SK-N-SH (cell line): ENCODE results near the gene UCN2.

Experiments used
- EP300 ChIP-seq, 2 experiments: IDR thresholded peaks; 2 replicates each; pipeline versions ENCODE4 v1.4.0 to v1.6.1; 2012; ENCODE audit warnings: borderline replicate concordance in 1 of 2, low read depth in 1 of 2, low read length in 1 of 2
- FOXJ3 ChIP-seq: sonication (generic); formaldehyde crosslinking; IDR thresholded peaks from 2 replicates; pipeline ENCODE4 v1.5.1; 2020; ENCODE audit warnings: mild to moderate bottlenecking, missing genetic modification reagents
- GATA2 ChIP-seq: sonication (generic); formaldehyde crosslinking; IDR thresholded peaks from 2 replicates; pipeline ENCODE4 v1.5.0; 2020; ENCODE audit warnings: mild to moderate bottlenecking, missing genetic modification reagents
- JUND ChIP-seq: IDR thresholded peaks from 2 replicates; pipeline ENCODE4 v1.4.0; 2012
- MXI1 ChIP-seq: IDR thresholded peaks from 2 replicates; pipeline ENCODE4 v1.6.1; 2012; ENCODE audit warnings: mild to moderate bottlenecking, low read depth, low read length, improper control_type of control experiment
- NRF1 ChIP-seq: IDR thresholded peaks from 2 replicates; pipeline ENCODE4 v1.6.1; 2012; ENCODE audit warnings: low read depth, mild to moderate bottlenecking, low read length
- POLR2AphosphoS5 ChIP-seq: IDR thresholded peaks from 2 replicates; pipeline ENCODE4 v1.6.1; 2012; ENCODE audit warnings: low read depth, low read length
- RAD21 ChIP-seq: IDR thresholded peaks from 2 replicates; pipeline ENCODE4 v1.6.1; 2012; ENCODE audit warnings: mild to moderate bottlenecking, low read length
- TAF1 ChIP-seq: IDR thresholded peaks from 2 replicates; pipeline ENCODE4 v1.6.1; 2012; ENCODE audit warnings: low read depth, mild to moderate bottlenecking, low read length, moderate library complexity, borderline replicate concordance
- TEAD4 ChIP-seq: IDR thresholded peaks from 2 replicates; pipeline ENCODE4 v1.4.0; 2012; ENCODE audit warnings: mild to moderate bottlenecking, borderline replicate concordance; ENCODE audit not compliant: insufficient read depth
- TF ChIP-seq, protein P1 (sequence below): IDR thresholded peaks from 2 replicates; pipeline ENCODE4; 2012
- TF ChIP-seq, protein P2 (sequence below): fragments of 200-600 bp; sonication (generic); IDR thresholded peaks from 2 replicates; pipeline ENCODE4 v1.6.1; 2017; ENCODE audit warnings: antibody characterized with exemption, mild to moderate bottlenecking, moderate library complexity

DNA sequence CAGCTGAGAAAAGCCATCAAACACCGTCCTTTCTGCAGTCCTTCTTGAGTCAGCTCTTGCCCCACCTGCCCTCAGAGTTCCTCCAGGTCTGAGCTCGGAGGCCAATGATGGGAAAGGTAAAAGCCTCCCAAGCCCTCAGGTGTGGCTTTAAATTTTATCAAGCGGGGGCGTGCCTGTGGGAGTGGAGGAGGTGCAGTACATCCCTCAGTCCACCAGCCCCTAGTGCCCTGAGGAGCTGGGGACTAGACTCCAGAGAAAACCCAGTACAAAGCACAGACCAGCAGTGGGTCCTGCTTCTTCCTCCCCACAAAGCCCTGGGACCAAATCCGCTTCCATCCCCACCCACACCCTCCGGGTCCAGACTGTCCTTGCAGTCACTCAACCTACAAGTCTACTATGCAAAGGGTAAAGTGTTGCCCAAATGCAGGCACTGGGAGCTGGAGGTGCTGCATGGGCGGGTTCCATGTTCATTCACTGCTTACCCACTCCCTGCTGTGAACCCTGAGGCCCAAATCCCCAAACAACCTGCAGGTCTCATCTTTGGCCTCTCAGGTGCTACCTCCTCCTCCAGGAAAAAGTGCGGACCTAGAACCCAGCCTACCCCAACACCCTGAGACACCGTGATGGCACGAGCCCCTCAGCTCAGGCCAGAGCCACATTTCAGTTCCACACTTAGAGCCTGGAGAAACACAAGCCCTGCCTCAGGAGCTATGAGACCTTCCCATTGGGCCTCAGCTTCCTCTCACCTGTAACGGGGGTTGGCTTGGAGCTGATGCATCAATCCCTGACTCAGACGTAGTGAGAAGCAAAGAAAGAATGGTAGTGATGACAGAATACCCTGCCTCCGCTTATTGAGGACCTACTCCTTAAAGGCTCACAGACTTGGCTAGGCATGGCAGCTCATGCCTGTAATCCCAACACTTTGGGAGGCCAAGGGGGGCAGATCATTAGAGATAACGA is 9.4 kb downstream of the UCN2 start:
- TF ChIP-seq TEAD4 (no peak), POLR2AphosphoS5 (no peak), TAF1 (no peak), MXI1 (no peak), FOXJ3 (no peak), JUND (no peak), GATA2 (no peak), RAD21 (no peak), EP300 (IDR thresholded peaks at IDR 0.05; ENCODE audit: borderline replicate concordance in 1 of 2, low read depth in 1 of 2, low read length in 1 of 2) (no peak), NRF1 (no peak)
- TF ChIP-seq, protein P1, sequence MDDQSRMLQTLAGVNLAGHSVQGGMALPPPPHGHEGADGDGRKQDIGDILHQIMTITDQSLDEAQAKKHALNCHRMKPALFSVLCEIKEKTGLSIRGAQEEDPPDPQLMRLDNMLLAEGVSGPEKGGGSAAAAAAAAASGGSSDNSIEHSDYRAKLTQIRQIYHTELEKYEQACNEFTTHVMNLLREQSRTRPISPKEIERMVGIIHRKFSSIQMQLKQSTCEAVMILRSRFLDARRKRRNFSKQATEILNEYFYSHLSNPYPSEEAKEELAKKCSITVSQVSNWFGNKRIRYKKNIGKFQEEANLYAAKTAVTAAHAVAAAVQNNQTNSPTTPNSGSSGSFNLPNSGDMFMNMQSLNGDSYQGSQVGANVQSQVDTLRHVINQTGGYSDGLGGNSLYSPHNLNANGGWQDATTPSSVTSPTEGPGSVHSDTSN, result no peak
- TF ChIP-seq, protein P2, sequence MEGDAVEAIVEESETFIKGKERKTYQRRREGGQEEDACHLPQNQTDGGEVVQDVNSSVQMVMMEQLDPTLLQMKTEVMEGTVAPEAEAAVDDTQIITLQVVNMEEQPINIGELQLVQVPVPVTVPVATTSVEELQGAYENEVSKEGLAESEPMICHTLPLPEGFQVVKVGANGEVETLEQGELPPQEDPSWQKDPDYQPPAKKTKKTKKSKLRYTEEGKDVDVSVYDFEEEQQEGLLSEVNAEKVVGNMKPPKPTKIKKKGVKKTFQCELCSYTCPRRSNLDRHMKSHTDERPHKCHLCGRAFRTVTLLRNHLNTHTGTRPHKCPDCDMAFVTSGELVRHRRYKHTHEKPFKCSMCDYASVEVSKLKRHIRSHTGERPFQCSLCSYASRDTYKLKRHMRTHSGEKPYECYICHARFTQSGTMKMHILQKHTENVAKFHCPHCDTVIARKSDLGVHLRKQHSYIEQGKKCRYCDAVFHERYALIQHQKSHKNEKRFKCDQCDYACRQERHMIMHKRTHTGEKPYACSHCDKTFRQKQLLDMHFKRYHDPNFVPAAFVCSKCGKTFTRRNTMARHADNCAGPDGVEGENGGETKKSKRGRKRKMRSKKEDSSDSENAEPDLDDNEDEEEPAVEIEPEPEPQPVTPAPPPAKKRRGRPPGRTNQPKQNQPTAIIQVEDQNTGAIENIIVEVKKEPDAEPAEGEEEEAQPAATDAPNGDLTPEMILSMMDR, result no peak
